ENCODE results near the gene GGACT. TPM values are rescaled to one million over a fixed set of nuclear protein-coding genes. Genes with fewer than 3 reads are reported as not detected.

Gene GGACT
- total RNA-seq, 1 experiment from 2014 or later, result 3.8 TPM

- intact Hi-C loops (cut with micrococcal nuclease; ENCODE audit: unreplicated experiment), result loop anchor here (5.0 kb wide), 3 partner anchors 59 to 554 kb away; no protein-coding TSS in a partner anchor
- Histone ChIP-seq H3K27ac (ENCODE audit: low read depth, low read length, poor library complexity, severe bottlenecking) (no peak overlapping the region), H3K4me1 (ENCODE audit: insufficient read depth, low read length, poor library complexity, severe bottlenecking) (no peaks in the 10 kb centered on the region), H3K4me3 (ENCODE audit: low read depth, low read length, poor library complexity, severe bottlenecking) (no peak overlapping the region), H3K27me3 (replicated peaks; ENCODE audit: insufficient read depth, low read depth, low read length, poor library complexity) (no peaks in the 10 kb centered on the region), H3K36me3 (ENCODE audit: insufficient read depth, low read length, poor library complexity, severe bottlenecking) (no peaks in the 10 kb centered on the region), H3K9me3 (ENCODE audit: low read depth, low read length, poor library complexity, severe bottlenecking) (no peaks in the 10 kb centered on the region)
- no TSS peak for BruUV-seq (replicated peaks)
- peak; percentile 92 for TF ChIP-seq CTCF (conservative IDR thresholded peaks at IDR 0.05; ENCODE audit: low read depth, low read length)
- TF ChIP-seq EZH2 (IDR thresholded peaks at IDR 0.05; ENCODE audit: borderline replicate concordance, low read depth, low read length, poor library complexity, severe bottlenecking), result no peak
- ChIA-PET POLR2A (ENCODE audit: low non-redundant PET) (no interaction called here), CTCF (interaction anchor here (0.7 to 1.3 kb wide), 4 partner anchors 11 to 555 kb away, joined by 3 to 8 read pairs (median 4); no protein-coding TSS in a partner anchor)
- peak; percentile 86 for DNase-seq (ENCODE audit: low spot score)
Observed at GRCh38 chr13:100573121-100573520, 15.5 kb downstream of the GGACT start.

GRCh38 chr13:100566543-100566942 is 22.0 kb downstream of the GGACT start:
- H3K9me3 ChIP-seq (ENCODE audit: low read depth, low read length, poor library complexity, severe bottlenecking), result no peaks in the 10 kb centered on the region
- H3K4me3 ChIP-seq (ENCODE audit: low read depth, low read length, poor library complexity, severe bottlenecking), result no peak overlapping the region
- no peaks in the 10 kb centered on the region for H3K4me1 ChIP-seq (ENCODE audit: insufficient read depth, low read length, poor library complexity, severe bottlenecking)
- no peak for DNase-seq (ENCODE audit: low spot score)
- no TSS peak for BruUV-seq (replicated peaks)
- CTCF ChIA-PET, result no interaction called here
- TF ChIP-seq CTCF (conservative IDR thresholded peaks at IDR 0.05; ENCODE audit: low read depth, low read length) (no peak), EZH2 (IDR thresholded peaks at IDR 0.05; ENCODE audit: borderline replicate concordance, low read depth, low read length, poor library complexity, severe bottlenecking) (no peak)
- no peak overlapping the region for H3K27ac ChIP-seq (ENCODE audit: low read depth, low read length, poor library complexity, severe bottlenecking)
- no peaks in the 10 kb centered on the region for H3K36me3 ChIP-seq (ENCODE audit: insufficient read depth, low read length, poor library complexity, severe bottlenecking)
- POLR2A ChIA-PET (ENCODE audit: low non-redundant PET), result no interaction called here
- H3K27me3 ChIP-seq (replicated peaks; ENCODE audit: insufficient read depth, low read depth, low read length, poor library complexity), result no peaks in the 10 kb centered on the region
- intact Hi-C loops (cut with micrococcal nuclease; ENCODE audit: unreplicated experiment), result no loop called here

- Histone ChIP-seq H3K4me3 (ENCODE audit: low read depth, low read length, poor library complexity, severe bottlenecking) (no peak overlapping the region), H3K27me3 (replicated peaks; ENCODE audit: insufficient read depth, low read depth, low read length, poor library complexity) (no peaks in the 10 kb centered on the region), H3K27ac (ENCODE audit: low read depth, low read length, poor library complexity, severe bottlenecking) (no peak overlapping the region), H3K4me1 (ENCODE audit: insufficient read depth, low read length, poor library complexity, severe bottlenecking) (no peaks in the 10 kb centered on the region), H3K9me3 (ENCODE audit: low read depth, low read length, poor library complexity, severe bottlenecking) (no peaks in the 10 kb centered on the region), H3K36me3 (ENCODE audit: insufficient read depth, low read length, poor library complexity, severe bottlenecking) (no peaks in the 10 kb centered on the region)
- intact Hi-C loops (cut with micrococcal nuclease; ENCODE audit: unreplicated experiment), result no loop called here
- TF ChIP-seq CTCF (conservative IDR thresholded peaks at IDR 0.05; ENCODE audit: low read depth, low read length) (no peak), EZH2 (IDR thresholded peaks at IDR 0.05; ENCODE audit: borderline replicate concordance, low read depth, low read length, poor library complexity, severe bottlenecking) (no peak)
- ChIA-PET POLR2A (ENCODE audit: low non-redundant PET) (no interaction called here), CTCF (no interaction called here)
- no TSS peak for BruUV-seq (replicated peaks)
- no peak for DNase-seq (ENCODE audit: low spot score)
Observed at GRCh38 chr13:100565286-100565685, 23.3 kb downstream of the GGACT start.

Measured in A673 (cell line).